GOT3 (cell line): ENCODE measurements around the gene MFAP4.

Experiments
- DNase-seq: peaks from one replicate; lab custom pipeline; 2025; ENCODE audit warnings: mixed read lengths; lab: John Stamatoyannopoulos, UW

Gene MFAP4

GRCh38 chr17:19333736-19334290 is 53.2 kb downstream of the MFAP4 start:
- DNase-seq: no peak
